GM12892 (cell line): ENCODE results near the gene TPO.

Experiments used
- POLR2A ChIP-seq: IDR thresholded peaks from 2 replicates; pipeline ENCODE4 v1.6.1; 2011; ENCODE audit warnings: low read depth, low read length, control low read depth
- POLR2AphosphoS5 ChIP-seq: IDR thresholded peaks from 2 replicates; pipeline ENCODE4 v1.6.1; 2011; ENCODE audit warnings: low read depth, low read length, control low read depth
- TAF1 ChIP-seq: IDR thresholded peaks from 2 replicates; pipeline ENCODE4 v1.6.1; 2011; ENCODE audit warnings: low read depth, mild to moderate bottlenecking, control low read depth, low read length, borderline replicate concordance

- TF ChIP-seq POLR2AphosphoS5 (no peak), POLR2A (no peak), TAF1 (no peak)
These were observed 137.5 kb downstream of the TPO start for GRCh38 chr2:1550658-1551316.
